ENCODE results near the gene DLX1.
"Not testable (repeated sequence)": the region's sequence is repeated elsewhere in the genome, so short reads cannot be mapped to it uniquely, and the experiment has no call there.

Gene DLX1

DNA sequence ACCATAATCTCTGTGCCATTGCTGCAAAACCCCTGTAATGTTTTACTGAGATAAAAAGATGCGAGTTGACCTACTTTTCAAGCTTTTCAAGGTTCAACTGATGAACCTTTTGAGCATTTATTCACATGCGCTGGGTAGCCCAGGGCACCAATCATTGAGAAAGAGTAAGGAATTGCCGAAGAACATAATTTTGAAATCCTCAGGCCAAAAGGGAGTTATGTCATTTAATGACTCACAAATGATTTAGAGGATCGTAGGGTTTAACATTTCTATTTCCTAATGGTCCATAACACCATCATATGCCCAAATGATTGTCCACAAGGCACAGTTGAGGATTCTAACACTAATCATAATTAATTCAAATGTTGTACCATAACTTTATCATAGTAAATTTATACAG, 20.2 kb upstream of the DLX1 start:
- DNase-seq (ENCODE audit: low read depth) = no peak
- TF ChIP-seq, protein P1, sequence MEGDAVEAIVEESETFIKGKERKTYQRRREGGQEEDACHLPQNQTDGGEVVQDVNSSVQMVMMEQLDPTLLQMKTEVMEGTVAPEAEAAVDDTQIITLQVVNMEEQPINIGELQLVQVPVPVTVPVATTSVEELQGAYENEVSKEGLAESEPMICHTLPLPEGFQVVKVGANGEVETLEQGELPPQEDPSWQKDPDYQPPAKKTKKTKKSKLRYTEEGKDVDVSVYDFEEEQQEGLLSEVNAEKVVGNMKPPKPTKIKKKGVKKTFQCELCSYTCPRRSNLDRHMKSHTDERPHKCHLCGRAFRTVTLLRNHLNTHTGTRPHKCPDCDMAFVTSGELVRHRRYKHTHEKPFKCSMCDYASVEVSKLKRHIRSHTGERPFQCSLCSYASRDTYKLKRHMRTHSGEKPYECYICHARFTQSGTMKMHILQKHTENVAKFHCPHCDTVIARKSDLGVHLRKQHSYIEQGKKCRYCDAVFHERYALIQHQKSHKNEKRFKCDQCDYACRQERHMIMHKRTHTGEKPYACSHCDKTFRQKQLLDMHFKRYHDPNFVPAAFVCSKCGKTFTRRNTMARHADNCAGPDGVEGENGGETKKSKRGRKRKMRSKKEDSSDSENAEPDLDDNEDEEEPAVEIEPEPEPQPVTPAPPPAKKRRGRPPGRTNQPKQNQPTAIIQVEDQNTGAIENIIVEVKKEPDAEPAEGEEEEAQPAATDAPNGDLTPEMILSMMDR (IDR thresholded peaks at IDR 0.05; ENCODE audit: low read length, missing control alignments) = no peak
- no peak overlapping the region for H3K4me3 ChIP-seq (replicated peaks; ENCODE audit: low read depth, low read length)

DNA sequence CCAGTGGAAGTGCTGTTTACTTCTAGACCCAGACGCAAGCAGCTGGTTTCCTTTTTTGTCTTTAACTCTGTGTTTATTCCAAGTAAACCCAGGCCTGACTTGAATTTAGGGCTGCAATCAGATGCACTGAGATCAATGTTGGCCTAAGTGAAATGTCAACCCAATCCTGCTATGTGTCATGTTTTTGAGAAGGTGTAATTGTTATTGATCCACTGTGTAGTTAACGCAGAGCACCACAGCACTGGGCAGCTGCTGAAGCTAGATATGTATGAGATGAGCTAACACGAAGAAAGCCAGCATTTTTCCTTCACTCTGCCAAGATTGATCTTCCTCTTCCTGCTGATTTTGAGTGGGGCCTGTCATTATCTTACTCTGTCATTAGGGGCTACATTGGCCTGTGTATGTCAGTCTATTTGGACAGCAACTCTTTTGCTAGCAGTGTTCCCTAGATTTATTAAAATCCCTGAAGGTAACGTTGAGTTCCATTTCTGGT, 18.9 kb upstream of the DLX1 start:
- TF ChIP-seq, protein P1 (IDR thresholded peaks at IDR 0.05; ENCODE audit: low read length, missing control alignments) = no peak
- DNase-seq (ENCODE audit: low read depth) = no peak
- no peak overlapping the region for H3K4me3 ChIP-seq (replicated peaks; ENCODE audit: low read depth, low read length)

DNA sequence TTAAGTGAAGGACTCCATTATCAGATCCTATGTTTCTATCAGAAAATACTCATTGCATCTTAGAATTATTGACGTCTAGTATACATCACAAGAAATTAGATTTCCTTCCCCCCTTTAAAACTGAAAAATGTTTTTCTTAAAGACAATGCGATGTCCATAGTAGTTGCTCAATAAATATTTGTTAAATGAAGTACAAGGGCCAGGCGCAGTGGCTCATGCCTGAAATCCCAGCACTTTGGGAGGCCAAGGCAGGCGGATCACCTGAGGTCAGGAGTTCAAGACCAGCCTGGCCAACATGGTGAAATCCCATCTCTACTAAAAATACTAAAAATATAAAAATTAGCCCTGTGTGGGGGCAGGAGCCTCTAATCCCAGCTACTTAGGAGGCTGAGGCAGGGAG, 17.4 kb upstream of the DLX1 start:
- not testable (repeated sequence) for DNase-seq (ENCODE audit: low read depth)

DNA sequence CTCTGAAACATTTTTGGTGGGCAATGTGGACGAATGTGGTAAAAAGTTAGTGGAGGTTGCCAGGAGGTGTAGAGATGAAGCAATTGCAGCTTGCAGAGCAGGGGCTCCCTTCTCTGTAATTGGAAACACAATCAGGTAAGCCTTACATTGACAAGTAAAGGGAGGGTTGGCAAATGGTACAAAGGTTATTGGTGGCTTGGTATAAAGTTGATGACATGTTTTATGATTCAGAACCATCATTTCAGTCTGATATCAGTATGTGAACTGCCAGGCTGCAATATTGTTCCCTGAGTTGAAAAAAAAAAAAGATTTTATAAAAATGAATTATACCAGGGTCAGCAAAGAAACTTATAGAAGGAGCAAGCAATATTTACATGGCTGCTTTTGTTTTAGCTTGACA, 14.4 kb upstream of the DLX1 start:
- TF ChIP-seq, protein P1 (IDR thresholded peaks at IDR 0.05; ENCODE audit: low read length, missing control alignments) = no peak
- no peak overlapping the region for H3K4me3 ChIP-seq (replicated peaks; ENCODE audit: low read depth, low read length)
- DNase-seq (ENCODE audit: low read depth) = no peak

More for the DNA sequence above, 17.4 kb upstream of the DLX1 start:
- not testable (repeated sequence) for H3K4me3 ChIP-seq (replicated peaks; ENCODE audit: low read depth, low read length)

DNA sequence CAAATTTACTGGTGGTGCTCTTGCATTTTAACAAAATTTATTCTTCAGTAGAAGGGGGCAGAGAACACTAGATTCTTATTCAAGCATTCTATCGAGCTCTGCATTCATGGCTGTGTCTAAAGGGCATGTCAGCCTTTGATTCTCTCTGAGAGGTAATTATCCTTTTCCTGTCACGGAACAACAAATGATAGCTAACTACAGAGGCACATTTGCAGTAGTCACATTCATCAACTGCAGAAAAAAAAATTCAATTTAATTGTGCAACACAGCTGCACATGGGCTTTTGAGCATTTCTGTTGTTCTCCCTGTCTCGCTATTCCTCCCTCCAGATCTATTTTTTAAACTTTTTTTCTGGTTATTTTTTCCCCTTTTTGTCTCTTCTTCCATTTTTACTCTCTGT, 13.0 kb upstream of the DLX1 start:
- no peak for DNase-seq (ENCODE audit: low read depth)
- TF ChIP-seq, protein P1 (IDR thresholded peaks at IDR 0.05; ENCODE audit: low read length, missing control alignments) = no peak
- no peak overlapping the region for H3K4me3 ChIP-seq (replicated peaks; ENCODE audit: low read depth, low read length)

DNA sequence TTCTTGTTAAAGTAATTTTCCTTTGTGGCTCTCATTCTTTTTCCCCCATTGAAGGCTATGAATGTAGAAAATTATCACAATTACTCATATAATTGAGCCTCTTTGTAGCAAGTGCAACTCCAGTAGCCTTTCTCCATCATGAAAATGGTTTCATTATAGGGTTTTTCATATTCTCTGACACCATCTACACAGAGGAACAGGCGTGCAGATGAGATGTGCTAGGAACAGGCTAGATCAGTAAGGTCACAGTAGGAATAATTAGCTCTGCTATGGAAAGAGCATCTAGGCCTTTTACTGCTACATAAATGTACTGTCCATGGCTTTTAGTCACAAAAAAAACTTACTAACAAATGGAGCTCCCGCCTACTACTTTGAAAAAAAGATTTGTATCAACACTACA, 12.6 kb upstream of the DLX1 start:
- no peak overlapping the region for H3K4me3 ChIP-seq (replicated peaks; ENCODE audit: low read depth, low read length)
- TF ChIP-seq, protein P1 (IDR thresholded peaks at IDR 0.05; ENCODE audit: low read length, missing control alignments) = no peak
- no peak for DNase-seq (ENCODE audit: low read depth)

DNA sequence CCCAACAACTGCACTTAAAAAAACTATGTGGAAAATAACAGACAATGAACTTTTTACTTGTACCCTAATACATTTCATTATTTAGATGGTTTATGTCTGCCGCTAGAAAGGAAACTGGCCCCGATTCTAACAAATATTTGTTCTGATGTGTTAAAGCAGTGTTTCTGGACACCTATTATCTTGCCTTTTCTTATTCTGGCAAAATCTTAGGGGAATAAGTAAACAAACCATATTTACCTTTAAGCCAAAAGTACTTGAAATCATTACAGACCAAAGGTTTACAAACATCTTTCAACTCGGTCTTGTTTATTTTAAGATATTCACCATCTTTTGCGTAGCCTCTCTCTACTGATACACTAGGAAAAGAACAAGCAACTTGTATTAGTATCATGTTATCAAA, 11.8 kb upstream of the DLX1 start:
- TF ChIP-seq, protein P1 (IDR thresholded peaks at IDR 0.05; ENCODE audit: low read length, missing control alignments) = no peak
- no peak for DNase-seq (ENCODE audit: low read depth)
- no peak overlapping the region for H3K4me3 ChIP-seq (replicated peaks; ENCODE audit: low read depth, low read length)

Measured in fibroblast of pulmonary artery (primary cell).